HG03442 (cell line): Measurements from ENCODE around the gene ABCG4.
"Not testable (repeated sequence)": the region's sequence is repeated elsewhere in the genome, so short reads cannot be mapped to it uniquely, and the experiment has no call there.

Experiments used
- ATAC-seq: cut with Tn5 transposase; IDR thresholded peaks from one replicate; pipeline ENCODE4 v1.9.1; 2021; ENCODE audit warnings: mild to moderate bottlenecking, moderate library complexity; ENCODE audit not compliant: unreplicated experiment

Gene ABCG4

DNA sequence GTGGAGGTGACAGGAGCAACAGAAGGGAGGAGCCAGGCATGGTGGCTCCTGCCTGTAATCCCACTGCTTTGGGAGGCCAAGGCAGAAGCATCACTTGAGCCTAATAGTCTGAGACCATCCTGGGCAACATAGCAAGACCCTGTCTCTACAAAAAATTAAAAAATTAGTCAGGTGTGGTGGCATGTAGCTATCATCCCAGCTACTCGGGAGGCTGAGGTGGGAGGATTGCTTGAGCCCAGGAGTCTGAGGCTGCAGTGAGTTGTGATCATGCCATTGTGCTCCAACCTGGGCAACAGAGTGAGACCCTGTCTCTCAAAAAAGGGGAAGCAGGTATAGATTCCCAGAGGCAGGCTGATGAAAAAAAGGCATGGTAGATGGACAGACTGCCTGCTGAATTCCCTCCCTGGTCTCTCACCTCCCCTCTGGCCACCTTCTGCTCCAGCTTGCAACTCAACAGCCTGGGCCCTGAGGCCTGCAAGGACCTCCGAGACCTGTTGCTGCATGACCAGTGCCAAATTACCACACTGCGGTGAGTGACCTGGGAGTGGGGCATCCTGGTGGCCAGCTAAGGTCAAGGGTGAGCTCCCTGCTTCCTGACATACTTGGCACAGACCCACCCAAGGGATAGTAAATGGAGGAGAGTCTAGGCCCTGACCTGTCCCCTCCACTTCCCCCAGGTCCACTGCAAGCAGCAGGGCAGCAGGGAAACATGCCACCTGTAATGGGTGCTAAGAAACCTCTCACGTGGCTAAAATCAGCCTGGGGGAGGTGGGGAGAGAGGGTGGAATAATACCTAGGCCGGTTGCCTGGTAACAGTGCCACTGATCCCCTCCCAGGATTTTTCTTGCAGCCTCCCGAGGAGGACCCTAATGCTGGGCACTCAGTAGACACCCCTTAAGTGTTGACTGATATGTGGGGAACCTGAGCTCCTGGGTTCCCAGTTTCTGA lies 32.2 kb downstream of the ABCG4 start:
- no peak for ATAC-seq

DNA sequence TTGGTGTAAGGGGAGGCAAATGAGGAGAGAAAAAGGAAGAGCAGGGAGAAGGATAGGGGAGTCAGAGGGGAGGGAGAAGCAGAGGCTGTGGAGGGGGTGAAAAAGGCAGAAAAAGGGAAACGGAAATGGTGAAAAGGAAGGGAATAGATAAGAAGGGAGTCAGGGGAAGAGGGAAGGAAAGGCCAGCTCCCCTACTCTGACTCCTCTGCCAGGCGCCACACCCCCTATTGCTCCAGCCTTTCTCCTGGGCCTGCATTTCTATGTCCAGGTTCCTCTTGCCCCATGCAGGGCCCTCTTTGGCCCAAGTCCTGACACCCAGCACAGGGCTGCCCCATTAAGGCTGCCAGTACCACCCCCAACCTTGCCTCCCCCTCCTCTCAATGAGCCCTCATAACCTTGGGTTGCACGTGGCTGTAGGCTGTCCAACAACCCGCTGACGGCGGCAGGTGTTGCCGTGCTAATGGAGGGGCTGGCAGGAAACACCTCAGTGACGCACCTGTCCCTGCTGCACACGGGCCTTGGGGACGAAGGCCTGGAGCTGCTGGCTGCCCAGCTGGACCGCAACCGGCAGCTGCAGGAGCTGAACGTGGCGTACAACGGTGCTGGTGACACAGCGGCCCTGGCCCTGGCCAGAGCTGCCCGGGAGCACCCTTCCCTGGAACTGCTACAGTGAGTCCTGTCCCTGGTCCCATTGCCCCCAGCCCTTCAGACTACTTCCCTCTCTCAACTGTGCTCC lies 33.0 kb downstream of the ABCG4 start:
- no peak for ATAC-seq

DNA sequence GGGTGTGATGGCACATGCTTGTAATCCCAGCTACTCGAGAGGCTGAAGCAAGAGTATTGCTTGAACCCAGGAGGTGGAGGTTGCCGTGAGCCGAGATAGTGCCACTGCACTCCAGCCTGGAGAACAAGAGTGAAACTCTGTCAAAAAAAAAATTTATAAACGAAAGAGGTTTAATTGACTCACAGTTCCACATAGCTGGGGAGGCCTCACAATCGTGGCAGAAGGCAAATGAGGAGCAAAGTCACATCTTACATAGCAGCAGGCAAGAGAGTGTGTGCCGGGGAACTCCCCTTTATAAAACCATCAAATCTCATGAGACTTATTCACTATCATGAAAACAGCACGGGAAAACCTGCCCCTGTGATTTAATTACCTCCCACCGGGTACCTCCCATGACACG lies 35.5 kb downstream of the ABCG4 start:
- ATAC-seq: not testable (repeated sequence)

DNA sequence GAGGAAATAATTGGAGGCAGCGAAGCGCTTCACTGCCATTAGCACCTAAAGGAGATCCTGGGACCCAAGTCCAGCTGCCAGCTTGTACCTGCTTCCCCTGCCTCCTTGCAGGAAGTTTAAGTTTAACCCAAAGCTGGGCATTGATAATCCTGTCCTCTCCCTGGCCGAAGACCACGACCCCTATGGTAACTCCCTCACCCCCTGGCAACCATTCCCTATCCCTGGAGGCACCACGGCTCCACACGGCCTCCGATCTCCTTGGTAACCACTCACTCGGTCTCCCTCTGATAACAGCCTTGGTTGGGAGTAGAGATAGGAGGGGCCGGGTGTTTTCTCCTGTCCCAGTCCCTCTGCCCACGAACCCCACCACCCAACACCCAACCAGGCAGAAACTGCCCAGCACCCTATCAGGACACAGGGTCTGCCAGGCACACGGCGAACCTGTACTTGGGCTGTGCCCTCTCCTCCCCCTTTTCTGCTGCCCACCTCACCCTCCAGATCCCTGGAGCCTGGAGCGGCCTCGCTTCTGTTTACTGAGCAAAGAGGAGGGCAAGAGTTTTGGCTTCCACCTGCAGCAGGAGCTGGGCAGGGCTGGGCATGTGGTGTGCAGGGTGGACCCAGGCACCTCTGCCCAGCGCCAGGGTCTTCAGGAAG lies 37.3 kb downstream of the ABCG4 start:
- ATAC-seq: no peak

DNA sequence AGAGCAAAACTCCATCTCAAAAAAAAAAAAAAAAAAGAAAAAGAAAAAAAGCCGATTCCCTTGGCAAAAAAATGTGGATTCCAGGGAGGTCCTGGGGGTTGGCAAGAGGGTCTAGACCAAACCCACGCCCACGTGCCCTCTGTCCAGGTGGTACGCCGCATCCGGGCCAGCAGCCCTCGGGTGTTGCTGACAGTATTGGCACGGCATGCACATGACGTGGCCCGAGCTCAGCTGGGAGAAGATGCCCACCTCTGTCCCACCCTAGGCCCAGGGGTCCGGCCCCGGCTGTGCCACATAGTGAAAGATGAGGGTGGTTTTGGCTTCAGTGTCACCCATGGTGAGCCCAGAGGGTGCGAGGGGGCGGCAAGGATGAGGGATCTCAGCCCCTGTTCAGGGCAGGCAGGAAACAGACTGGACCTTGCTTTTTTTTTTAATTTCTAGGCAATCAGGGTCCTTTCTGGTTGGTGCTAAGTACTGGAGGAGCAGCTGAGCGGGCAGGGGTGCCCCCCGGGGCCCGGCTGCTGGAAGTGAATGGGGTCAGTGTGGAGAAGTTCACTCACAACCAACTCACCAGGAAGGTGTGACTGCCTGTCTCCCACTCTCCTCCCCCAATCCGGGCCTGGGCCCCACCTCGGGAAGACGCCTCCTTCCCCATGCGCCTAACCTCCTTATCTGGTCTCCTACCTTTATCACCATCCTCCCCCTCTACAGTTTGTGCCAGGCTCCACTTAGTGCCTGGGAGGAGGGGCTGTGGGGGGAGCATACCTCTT lies 38.5 kb downstream of the ABCG4 start:
- no peak for ATAC-seq

DNA sequence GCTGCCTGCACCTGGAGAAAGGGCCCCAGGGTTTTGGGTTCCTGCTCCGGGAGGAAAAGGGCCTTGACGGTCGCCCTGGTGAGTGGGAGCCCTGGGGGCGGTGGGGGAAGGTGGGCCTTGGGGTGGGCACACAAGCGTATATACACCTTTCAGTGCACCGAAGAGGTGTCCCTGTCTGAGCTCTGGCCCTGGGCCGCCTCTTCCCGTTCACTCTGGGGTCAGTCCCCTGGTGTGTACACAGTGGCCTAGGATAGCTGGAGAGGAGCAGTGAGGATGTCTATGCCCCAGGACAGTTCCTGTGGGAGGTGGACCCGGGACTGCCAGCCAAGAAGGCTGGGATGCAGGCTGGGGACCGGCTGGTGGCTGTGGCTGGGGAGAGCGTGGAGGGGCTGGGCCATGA lies 39.2 kb downstream of the ABCG4 start:
- no peak for ATAC-seq

DNA sequence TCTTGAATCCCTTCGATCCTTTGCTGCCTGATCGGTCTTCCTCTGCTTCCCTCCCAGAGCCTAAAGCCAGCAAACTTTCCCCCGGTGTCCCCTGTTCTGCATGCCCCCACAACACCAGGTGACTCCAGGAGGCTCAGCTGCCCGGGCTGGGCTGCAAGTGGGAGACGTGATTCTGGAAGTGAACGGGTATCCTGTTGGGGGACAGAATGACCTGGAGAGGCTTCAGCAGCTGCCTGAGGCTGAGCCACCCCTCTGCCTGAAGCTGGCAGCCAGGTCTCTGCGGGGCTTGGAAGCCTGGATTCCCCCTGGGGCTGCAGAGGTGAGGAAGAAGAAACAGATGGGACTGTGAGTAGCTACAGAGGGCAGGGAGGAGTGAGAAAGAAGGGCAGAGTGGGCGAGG lies 40.0 kb downstream of the ABCG4 start:
- no peak for ATAC-seq

DNA sequence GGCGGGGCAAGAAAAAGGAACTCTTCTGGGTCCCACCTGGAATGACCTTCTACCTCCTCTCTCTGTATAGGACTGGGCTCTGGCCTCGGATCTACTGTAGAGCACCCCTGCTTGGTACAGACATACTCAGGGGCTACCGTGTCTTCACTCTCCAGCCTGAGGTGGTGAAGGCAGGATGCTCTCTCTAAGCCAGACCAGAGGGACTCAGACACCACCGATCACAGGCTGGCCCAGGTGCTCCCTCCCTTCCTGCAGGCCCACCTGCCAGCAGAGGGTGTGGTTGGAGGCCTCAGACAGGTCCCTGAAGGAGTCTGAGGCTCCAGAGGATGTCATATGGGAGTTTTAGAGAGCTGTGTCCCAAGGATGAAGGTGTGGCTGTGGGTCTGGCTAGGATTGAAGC lies 40.5 kb downstream of the ABCG4 start:
- ATAC-seq: no peak

DNA sequence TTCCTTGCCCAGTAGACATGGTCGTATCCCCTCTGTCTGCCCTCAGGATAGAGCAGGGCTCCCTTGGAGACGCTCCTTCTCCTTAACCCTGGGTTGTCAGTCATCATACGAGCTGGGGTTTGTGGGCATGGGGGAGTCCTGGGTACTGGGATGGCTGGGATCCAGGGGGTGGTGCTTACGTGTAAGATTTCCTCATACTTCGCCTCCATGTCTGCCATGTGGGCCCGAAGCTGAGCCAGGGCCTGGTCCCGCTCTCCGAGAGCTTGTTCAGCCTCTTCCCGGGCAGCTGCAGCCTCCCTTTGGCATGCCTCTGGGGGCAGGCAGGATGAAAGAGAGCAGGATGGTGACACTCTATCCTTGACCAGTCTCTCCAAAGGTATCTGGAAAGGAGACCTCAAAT lies 41.7 kb downstream of the ABCG4 start:
- no peak for ATAC-seq

DNA sequence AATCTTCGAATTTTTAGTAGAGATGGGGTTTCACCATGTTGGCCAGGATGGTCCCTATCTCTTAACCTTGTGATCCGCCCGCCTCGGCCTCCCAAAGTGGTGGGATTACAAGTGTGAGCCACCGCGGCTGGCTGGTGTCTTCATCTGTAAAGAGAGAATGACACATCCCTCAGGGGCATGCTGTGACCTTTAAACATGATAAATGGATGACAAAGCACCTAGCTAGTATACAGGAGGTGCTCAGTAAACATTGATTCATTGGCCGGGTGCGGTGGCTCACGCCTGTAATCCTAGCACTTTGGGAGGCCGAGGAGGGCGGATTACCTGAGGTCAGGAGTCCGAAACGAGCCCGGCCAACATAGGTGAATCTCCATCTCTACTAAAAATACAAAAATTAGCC lies 42.4 kb downstream of the ABCG4 start:
- not testable (repeated sequence) for ATAC-seq

DNA sequence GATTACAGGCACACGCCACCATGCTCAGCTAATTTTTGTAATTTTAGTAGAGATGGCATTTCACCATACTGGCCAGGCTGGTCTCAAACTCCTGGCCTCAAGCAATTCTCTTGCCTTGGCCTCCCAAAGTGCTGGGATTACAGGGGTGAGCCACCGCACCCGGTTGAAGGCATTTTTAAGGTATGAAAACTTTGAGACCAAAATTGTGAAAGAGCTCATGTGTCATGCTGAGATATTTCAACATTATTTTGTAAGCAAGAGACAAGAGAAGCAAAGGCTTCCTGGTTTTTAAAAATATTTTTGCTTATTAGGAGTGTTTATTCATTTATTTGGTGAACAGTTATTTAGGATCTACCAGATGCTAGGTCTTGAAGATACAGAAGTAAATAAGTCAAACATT lies 43.3 kb downstream of the ABCG4 start:
- no peak for ATAC-seq

DNA sequence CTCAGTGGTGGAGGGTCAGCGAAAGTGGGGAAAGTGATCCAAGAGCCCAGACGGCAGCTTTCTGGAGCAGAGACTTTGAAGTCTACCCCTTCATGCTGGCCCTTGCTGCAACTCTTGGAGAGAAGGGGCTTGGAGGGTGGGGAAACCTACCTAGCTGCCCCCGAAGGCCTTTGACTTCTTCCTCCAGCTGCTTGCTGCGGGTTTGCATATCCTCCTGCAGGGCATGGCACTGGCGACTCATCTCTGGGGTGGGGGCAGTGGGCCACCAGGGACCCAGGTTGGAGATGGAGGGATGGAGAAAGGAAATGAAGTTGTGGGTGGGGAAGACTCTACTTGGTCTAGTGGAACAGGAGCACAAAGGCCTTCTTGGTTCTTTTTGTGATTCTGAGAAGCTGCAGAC lies 44.1 kb downstream of the ABCG4 start:
- ATAC-seq: no peak

DNA sequence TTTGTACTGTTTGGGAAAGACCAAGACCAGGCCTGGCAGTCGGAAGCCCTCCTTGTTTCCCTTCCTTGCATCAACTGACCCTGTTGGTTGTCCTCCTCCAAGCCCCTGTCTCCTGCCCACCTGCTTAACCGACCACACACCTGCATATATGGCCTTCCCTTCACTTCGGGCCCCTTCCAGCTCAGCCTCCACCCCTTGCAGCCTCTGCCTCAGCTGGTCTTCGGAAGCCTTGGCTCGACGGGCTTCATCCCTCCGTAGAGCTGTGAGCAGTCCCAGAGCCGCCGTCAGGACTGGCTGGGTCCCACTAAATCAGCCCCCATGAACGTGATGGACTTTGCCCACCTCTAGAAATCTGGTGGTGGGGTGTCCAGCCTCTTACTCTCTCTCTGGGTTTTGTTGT lies 44.8 kb downstream of the ABCG4 start:
- ATAC-seq: no peak

DNA sequence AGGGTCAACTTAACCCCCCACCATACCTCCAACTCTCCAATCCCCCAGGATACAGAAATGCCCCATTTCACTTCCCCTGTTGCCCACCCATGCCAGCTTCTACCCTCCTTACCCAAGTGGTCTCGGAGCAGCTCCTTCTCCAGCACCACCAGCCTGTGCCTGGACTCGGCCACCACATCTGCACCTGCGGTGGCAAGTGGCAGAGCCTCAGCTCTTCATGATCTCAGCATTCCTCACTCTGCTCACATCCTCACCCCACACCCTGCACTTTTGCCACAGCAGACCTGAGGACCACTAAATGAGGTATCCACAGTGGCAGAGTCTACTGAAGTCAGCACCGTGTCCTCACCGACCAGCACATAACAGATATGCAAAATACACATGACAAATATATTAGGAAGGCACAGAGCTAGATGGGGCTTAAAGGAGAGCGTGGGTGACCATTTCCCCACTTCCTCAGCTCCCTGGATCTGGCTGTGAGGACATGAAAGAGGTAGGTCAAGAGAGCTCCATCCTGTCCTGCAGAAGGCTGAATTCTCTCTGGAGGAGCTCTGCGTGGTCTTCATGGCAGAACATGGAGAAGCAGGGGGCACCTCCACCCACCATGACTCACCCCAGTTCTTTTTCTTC lies 46.1 kb downstream of the ABCG4 start:
- no peak for ATAC-seq

DNA sequence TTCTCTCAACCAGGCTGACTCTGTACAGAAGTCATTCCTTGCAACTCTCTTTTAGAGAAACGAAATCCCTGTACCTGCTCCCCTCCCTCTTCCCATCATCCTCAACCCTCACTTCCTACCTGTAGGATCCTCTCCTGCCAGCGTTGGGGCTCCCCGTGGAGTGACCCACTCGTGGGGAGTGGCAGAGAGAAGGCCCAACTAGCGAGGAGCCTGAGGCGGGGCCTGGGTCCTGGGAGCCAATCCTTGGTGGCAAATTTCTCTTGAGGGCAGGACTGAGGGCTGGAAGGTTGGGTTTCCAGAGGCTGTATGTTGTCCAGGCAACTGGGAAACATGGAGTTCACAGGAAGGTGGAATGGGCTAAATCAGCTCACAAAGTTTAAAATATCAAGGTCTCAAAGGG lies 46.8 kb downstream of the ABCG4 start:
- ATAC-seq: no peak

DNA sequence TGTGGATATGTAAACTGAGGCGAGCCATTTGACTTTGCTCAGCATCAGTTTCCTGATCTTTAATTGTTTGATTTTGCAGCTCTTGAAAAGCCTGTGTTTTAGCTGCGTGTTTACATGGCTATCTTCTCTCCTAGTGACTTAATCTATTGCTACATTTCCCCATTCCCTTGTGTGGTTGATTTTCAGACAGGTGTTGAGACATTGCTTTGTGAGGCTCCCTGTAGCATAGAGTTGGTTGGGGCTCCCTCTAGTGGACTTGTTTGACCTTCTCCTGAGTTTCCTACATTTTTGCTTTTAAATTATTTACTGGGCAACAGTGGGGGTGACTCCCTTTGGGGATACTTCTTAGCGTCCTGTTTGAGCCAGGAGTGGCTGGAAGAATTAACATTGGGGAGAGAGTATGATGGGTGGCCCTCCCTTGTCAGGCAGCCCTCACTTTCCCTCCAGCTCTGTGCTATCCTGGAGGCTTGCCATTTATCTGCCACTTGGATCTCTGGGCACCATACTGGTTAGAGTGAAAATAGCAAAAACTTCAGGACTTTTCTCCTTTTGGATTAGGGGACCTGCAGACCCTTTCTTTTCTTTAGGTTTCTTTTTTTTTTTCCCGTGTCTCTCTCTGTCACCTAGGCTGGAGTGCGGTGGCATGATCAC lies 48.1 kb downstream of the ABCG4 start:
- no peak for ATAC-seq

DNA sequence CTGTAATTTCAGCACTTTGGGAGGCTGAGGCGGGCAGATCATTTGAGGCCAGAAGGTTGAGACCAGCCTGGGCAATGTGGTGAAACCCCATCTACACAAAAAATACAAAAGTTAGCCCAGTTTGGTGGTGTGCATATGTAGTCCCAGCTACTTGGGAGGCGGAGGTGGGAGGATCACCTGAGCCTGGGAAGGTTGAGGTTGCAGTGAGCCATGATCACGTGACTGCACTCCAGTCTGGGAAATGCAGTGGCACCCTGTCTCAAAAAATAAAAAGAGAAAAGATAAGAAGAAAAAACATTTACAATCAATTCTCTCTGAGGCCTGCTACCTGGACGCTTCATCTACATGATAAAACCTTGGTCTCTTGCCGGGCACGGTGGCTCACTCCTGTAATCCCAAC lies 50.1 kb downstream of the ABCG4 start:
- ATAC-seq: no peak

DNA sequence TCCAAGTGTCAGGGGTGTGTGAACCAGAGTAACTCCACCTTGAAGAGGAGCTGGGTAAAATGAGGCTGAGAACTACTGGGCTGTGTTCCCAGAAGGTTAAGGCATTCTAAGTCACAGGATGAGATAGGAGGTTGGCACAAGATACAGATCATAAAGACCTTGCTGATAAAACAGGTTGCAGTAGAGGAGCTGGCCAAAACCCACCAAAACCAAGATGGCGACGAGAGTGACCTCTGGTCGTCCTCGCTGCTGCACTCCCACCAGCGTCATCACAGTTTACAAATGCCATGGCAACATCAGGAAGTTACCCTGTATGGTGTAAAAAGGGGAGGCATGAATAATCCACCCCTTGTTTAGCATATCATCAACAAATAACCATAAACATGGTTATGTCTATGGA lies 52.4 kb downstream of the ABCG4 start:
- ATAC-seq: not testable (repeated sequence)

DNA sequence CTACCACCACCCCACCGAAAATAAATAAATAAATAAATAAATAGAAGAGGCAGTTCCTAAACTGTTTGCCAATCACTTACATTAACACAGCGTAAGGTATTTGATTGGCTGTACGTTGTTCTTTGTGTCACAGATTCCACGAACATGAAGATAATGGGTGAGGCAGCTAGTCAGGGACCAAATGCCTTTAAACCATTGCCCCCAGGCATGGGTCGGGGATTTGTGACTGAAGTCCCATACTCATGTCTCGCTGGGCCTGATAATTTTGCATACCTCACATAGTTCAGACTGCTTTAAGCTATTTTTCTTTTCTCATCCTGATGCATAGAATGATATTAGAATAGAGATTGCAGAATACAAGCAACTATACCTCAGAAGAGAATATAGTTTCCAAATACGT lies 53.7 kb downstream of the ABCG4 start:
- no peak for ATAC-seq

DNA sequence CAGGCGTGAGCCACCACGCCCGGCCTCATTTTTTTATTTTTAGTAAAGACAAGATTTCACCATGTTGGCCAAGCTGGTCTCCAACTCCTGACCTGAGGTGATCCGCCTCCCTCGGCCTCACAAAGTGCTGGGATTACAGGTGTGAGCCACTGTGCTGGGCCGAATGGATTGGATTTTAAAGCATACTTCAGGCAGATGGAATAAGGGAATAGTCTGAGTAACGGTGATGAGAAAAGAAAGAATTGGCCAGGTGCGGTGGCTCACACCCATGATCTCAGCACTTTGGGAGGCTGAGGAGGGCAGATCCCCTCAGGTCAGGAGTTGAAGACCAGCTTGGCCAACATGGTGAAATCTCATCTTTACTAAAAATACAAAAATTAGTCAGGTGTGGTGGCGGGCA lies 55.2 kb downstream of the ABCG4 start:
- no peak for ATAC-seq
